K562 (cell line): ENCODE measurements around the gene SLC2A9. TPM values are rescaled to one million over a fixed set of nuclear protein-coding genes. Genes with fewer than 3 reads are reported as not detected.
"Not testable (repeated sequence)": the region's sequence is repeated elsewhere in the genome, so short reads cannot be mapped to it uniquely, and the experiment has no call there.

ENCODE experiments used
- ATAC-seq: fragments of 200-7000 bp; cut with Tn5 transposase; 3 replicates; pipeline ENCODE4 v1.9.1; 2020; ENCODE audit warnings: moderate library complexity
- BruUV-seq: library from RNA; stranded (reverse); fragments of 400-500 nt; replicated peaks from 2 replicates; lab custom pipeline; 2021; lab: Mats Ljungman, UMichigan
- CTCF ChIA-PET: fragments of 300-600 bp; formaldehyde crosslinking; extraction: SDS; loops from one replicate; lab custom pipeline; 2021; ENCODE audit warnings: low intra/inter-chr PET ratio; lab: Yijun Ruan, JAX
- POLR2A ChIA-PET: fragments of 300-600, 350-650 bp; sonication (Branson Sonifier 250); formaldehyde crosslinking; extraction: SDS; loops from one replicate; lab custom pipeline; 2021; ENCODE audit warnings: antibody characterized with exemption, inconsistent platforms; lab: Yijun Ruan, JAX
- DNase-seq, 4 experiments: peaks; one replicate each; pipeline versions ENCODE4 v3.0.0 to v3.0.0-alpha.2; 2011 to 2018; ENCODE audit warnings: low spot score in 3 of 4, mixed read lengths in 3 of 4; ENCODE audit errors: extremely low read depth in 1 of 4
- FAIRE-seq: peaks from 2 replicates; lab custom pipeline; 2011; peaks lifted over from hg19 to GRCh38; lab: Jason Lieb, UNC
- H2AFZ ChIP-seq: 2 replicates; pipeline ENCODE4 v1.6.0; 2011; ENCODE audit warnings: low read depth, low read length, control low read depth, inconsistent platforms
- H3K27ac ChIP-seq: fragments of 200-600 bp; 3 replicates; pipeline ENCODE4 v1.8.0; 2011; ENCODE audit warnings: low read depth, mild to moderate bottlenecking, control low read depth, inconsistent platforms, low read length, moderate library complexity, mixed read lengths; ENCODE audit errors: extremely low read depth
- H3K27me3 ChIP-seq, 2 experiments: fragments of 300-600 bp in 1 of 2; 2 replicates in 1 of 2; 3 replicates in 1 of 2; pipeline versions ENCODE4 v1.6.0 to v1.8.0; 2011; ENCODE audit warnings: inconsistent platforms in 2 of 2, low read length in 2 of 2, mild to moderate bottlenecking in 1 of 2, mixed read lengths in 1 of 2, moderate library complexity in 1 of 2; ENCODE audit not compliant: control insufficient read depth in 2 of 2, insufficient read depth in 2 of 2
- H3K36me3 ChIP-seq: fragments of 300-600 bp; 3 replicates; pipeline ENCODE4 v1.8.0; 2011; ENCODE audit warnings: mild to moderate bottlenecking, low read length, inconsistent platforms; ENCODE audit not compliant: control insufficient read depth, insufficient read depth
- H3K4me1 ChIP-seq, 2 experiments: fragments of 200-600 bp in 1 of 2; replicated peaks in 1 of 2; 2 replicates in 1 of 2; 3 replicates in 1 of 2; pipeline versions ENCODE4 v1.5.1 to v1.8.0; 2011; ENCODE audit warnings: inconsistent platforms in 2 of 2, low read length in 2 of 2, mild to moderate bottlenecking in 1 of 2, mixed read lengths in 1 of 2, moderate library complexity in 1 of 2; ENCODE audit not compliant: control insufficient read depth in 2 of 2, insufficient read depth in 2 of 2
- H3K4me2 ChIP-seq: 2 replicates; pipeline ENCODE4 v1.6.1; 2011; ENCODE audit warnings: low read length, control low read depth, inconsistent platforms, mixed read lengths; ENCODE audit not compliant: insufficient read depth
- H3K4me3 ChIP-seq: fragments of 200-600 bp; sonication (generic), shearing (Covaris generic); 2 replicates; pipeline ENCODE4 v1.5.1; 2016; ENCODE audit warnings: control low read depth, inconsistent platforms
- H3K79me2 ChIP-seq: fragments of 200-600 bp; 3 replicates; pipeline ENCODE4 v1.8.0; 2011; ENCODE audit warnings: low read length, inconsistent platforms; ENCODE audit not compliant: control insufficient read depth, insufficient read depth
- H3K9ac ChIP-seq, 2 experiments: 2 replicates each; pipeline versions ENCODE4 v1.6.0 to v1.6.1; 2011; ENCODE audit warnings: low read depth in 2 of 2, low read length in 2 of 2, control low read depth in 1 of 2, inconsistent platforms in 1 of 2, mild to moderate bottlenecking in 1 of 2, mixed read lengths in 1 of 2; ENCODE audit not compliant: insufficient read depth in 1 of 2
- H3K9me1 ChIP-seq: one replicate; pipeline ENCODE4 v1.6.0; 2011; ENCODE audit warnings: inconsistent platforms, mild to moderate bottlenecking, low read length, moderate library complexity; ENCODE audit not compliant: control insufficient read depth, insufficient read depth
- H3K9me3 ChIP-seq: replicated peaks from 2 replicates; pipeline ENCODE4 v1.5.1; 2011; ENCODE audit warnings: low read depth, low read length, inconsistent platforms; ENCODE audit not compliant: control insufficient read depth, insufficient read depth
- H4K20me1 ChIP-seq: replicated peaks from 2 replicates; pipeline ENCODE4 v1.6.1; 2011; ENCODE audit warnings: low read length, inconsistent platforms, mixed read lengths; ENCODE audit not compliant: control insufficient read depth, insufficient read depth
- NEUROD1 ChIP-seq: fragments of 150-350 bp; IDR thresholded peaks from 2 replicates; pipeline ENCODE4 v1.6.1; 2014; ENCODE audit warnings: borderline replicate concordance, low read length, low read depth; ENCODE audit not compliant: partially characterized antibody
- ZNF57 ChIP-seq: fragments of 450-650 bp; formaldehyde crosslinking; IDR thresholded peaks from 2 replicates; pipeline ENCODE4 v1.4.0; 2020; ENCODE audit warnings: mild to moderate bottlenecking, moderate library complexity
- WGBS: fragments of 100-300 bp; shearing (Covaris generic); methylation state at CpG from one replicate; pipeline ENCODE4 v1.1.6; 2016; ENCODE audit warnings: low coverage, mixed read lengths; ENCODE audit not compliant: insufficient coverage; ENCODE audit errors: missing lambda C conversion rate; 5-methylcytosine and 5-hydroxymethylcytosine counted together
- in situ Hi-C: fragments of 300-500 bp; cut with MboI; formaldehyde crosslinking; loops from 4 replicates; pipeline ENCODE4 v1.15.0; 2018; ENCODE audit warnings: inconsistent platforms, mixed read lengths
- intact Hi-C: fragments of 100-400 bp; cut with micrococcal nuclease; formaldehyde crosslinking; loops from 2 replicates; pipeline ENCODE4 v1.14.2; 2022
- polyA plus RNA-seq, 8 experiments: library from polyadenylated mRNA; depleted of rRNA in 4 of 8; stranded (reverse) in 5 of 8; unstranded in 3 of 8; fragments of >200 nt; fragmentation: Nextera tagmentation in 2 of 8; fragmentation: Illumina TruSeq in 1 of 8; extraction: Ambion mirVana in 2 of 8; extraction: Trizol in 1 of 8; gene quantifications; 2 replicates each; pipeline versions ENCODE4 v1.2.1 to v1.2.3, GENCODE V29; 2011 to 2014; ENCODE audit warnings: inconsistent platforms in 1 of 8, missing spikeins in 1 of 8
- total RNA-seq, 7 experiments: library from RNA; depleted of rRNA in 6 of 7; stranded (reverse); fragments of >200 nt in 6 of 7; fragmentation: Illumina TruSeq in 2 of 7; extraction: Trizol in 2 of 7; gene quantifications; 2 replicates each; pipeline versions ENCODE4 v1.2.1 to v1.2.3, GENCODE V29; 2011 to 2021; ENCODE audit warnings: low replicate concordance in 1 of 7
- TF ChIP-seq, protein P1 (sequence below): sonication (generic); formaldehyde crosslinking; IDR thresholded peaks from 2 replicates; pipeline ENCODE4 v1.8.0; 2022; ENCODE audit warnings: mild to moderate bottlenecking, low read depth, missing genetic modification reagents
- TF ChIP-seq, protein P2 (sequence below): fragments of 450-650 bp; IDR thresholded peaks from 2 replicates; pipeline ENCODE4 v1.6.1; 2017; ENCODE audit warnings: antibody characterized with exemption

Gene SLC2A9
- total and polyA plus RNA-seq, 9 of the 15 experiments (the other 6 are each of a cell fraction or from before 2014, with no cell fraction given), result 0.15 to 1.9 (median 0.76) TPM

DNA sequence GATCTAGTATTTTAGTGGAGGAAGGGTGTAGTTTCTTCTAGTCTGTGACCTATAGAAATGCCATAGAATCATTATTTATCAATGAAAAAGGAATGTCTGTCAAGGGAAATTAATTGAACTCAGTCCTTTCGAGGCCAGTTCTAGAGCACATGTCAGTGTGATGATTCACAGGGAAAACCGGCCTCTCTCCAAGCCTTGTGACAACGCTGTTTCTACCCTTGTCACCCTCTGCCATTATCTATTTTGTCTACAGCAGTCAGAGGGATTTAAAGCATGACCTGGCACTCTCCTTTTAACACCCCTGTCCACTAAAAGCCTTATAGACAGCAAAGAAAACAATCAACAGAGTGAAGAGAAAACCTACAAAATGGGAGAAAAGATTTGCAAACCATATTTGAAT lies 120.0 kb downstream of the SLC2A9 start (continued):
- TF ChIP-seq NEUROD1 (no peak), ZNF57 (no peak)
- TF ChIP-seq, protein P1, sequence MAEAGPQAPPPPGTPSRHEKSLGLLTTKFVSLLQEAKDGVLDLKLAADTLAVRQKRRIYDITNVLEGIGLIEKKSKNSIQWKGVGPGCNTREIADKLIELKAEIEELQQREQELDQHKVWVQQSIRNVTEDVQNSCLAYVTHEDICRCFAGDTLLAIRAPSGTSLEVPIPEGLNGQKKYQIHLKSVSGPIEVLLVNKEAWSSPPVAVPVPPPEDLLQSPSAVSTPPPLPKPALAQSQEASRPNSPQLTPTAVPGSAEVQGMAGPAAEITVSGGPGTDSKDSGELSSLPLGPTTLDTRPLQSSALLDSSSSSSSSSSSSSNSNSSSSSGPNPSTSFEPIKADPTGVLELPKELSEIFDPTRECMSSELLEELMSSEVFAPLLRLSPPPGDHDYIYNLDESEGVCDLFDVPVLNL (CRISPR knock-in tag), result no peak
- TF ChIP-seq, protein P2, sequence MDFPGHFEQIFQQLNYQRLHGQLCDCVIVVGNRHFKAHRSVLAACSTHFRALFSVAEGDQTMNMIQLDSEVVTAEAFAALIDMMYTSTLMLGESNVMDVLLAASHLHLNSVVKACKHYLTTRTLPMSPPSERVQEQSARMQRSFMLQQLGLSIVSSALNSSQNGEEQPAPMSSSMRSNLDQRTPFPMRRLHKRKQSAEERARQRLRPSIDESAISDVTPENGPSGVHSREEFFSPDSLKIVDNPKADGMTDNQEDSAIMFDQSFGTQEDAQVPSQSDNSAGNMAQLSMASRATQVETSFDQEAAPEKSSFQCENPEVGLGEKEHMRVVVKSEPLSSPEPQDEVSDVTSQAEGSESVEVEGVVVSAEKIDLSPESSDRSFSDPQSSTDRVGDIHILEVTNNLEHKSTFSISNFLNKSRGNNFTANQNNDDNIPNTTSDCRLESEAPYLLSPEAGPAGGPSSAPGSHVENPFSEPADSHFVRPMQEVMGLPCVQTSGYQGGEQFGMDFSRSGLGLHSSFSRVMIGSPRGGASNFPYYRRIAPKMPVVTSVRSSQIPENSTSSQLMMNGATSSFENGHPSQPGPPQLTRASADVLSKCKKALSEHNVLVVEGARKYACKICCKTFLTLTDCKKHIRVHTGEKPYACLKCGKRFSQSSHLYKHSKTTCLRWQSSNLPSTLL, result no peak

DNA sequence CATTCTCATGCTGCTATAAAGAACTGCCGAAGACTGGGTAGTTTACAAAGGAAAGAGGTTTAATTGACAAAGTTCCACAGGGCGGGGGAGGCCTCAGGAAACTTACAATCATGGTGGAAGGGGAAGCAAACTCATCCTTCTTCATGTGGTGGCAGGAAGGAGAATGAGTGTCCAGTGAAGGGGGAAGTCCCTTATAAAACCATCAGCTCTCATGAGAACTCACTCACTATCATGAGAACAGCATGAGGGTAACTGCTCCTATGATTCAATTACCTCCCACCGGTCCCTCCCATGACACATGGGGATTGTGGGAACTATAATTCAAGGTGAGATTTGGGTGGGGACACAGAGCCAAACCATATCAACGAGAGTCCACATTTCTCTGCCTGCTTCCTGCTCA lies 120.7 kb downstream of the SLC2A9 start:
- H3K4me1 ChIP-seq, H3K4me2 ChIP-seq, intact Hi-C loops, ATAC-seq, H3K79me2 ChIP-seq, H3K36me3 ChIP-seq, H3K27ac ChIP-seq, CTCF ChIA-PET, H3K27me3 ChIP-seq, in situ Hi-C loops, H2AFZ ChIP-seq, H3K9me1 ChIP-seq, BruUV-seq, H3K9me3 ChIP-seq, DNase-seq, FAIRE-seq, H4K20me1 ChIP-seq, H3K4me3 ChIP-seq, POLR2A ChIA-PET, H3K9ac ChIP-seq: not testable (repeated sequence)
- 0% methylated on average over 3 of the region's 4 CpGs for WGBS
